ENCODE results near the gene TGFB2.
A peak's percentile ranks its signal among the peaks of the same experiment; 100 is the strongest.

Gene TGFB2

GRCh38 chr1:218361298-218362065 is 16.3 kb downstream of the TGFB2 start:
- DNase-seq = peak in 1 of 58 donors; percentile 9

- DNase-seq = no peak
These were observed 17.4 kb downstream of the TGFB2 start for GRCh38 chr1:218362418-218363076.

GRCh38 chr1:218363141-218363540 is 18.0 kb downstream of the TGFB2 start:
- DNase-seq = no peak

- DNase-seq = no peak
These were observed 19.0 kb downstream of the TGFB2 start for GRCh38 chr1:218364028-218364710.

GRCh38 chr1:218365226-218365999 is 20.3 kb downstream of the TGFB2 start:
- peak in 21 of 58 donors; percentile 7 to 50 (median 25) for DNase-seq

GRCh38 chr1:218366322-218367052 is 21.4 kb downstream of the TGFB2 start:
- DNase-seq = no peak

- no peak for DNase-seq
These were observed 22.0 kb downstream of the TGFB2 start for GRCh38 chr1:218367118-218367517.

- DNase-seq = no peak
These were observed 23.6 kb downstream of the TGFB2 start for GRCh38 chr1:218368686-218369085.

GRCh38 chr1:218369688-218370511 is 24.8 kb downstream of the TGFB2 start:
- no peak for DNase-seq

GRCh38 chr1:218371927-218372672 is 27.0 kb downstream of the TGFB2 start:
- peak in 19 of 58 donors; percentile 7 to 78 (median 31) for DNase-seq

- no peak for DNase-seq
These were observed 29.5 kb downstream of the TGFB2 start for GRCh38 chr1:218374401-218375353.

GRCh38 chr1:218376722-218377121 is 31.6 kb downstream of the TGFB2 start:
- no peak for DNase-seq

GRCh38 chr1:218377143-218377660 is 32.1 kb downstream of the TGFB2 start:
- DNase-seq = no peak

GRCh38 chr1:218380125-218380977 is 35.2 kb downstream of the TGFB2 start:
- DNase-seq = peak in 5 of 58 donors; percentile 10 to 52 (median 15)

GRCh38 chr1:218382261-218382660 is 37.1 kb downstream of the TGFB2 start:
- no peak for DNase-seq

- DNase-seq = no peak
These were observed 37.9 kb downstream of the TGFB2 start for GRCh38 chr1:218383051-218383450.

- no peak for DNase-seq
These were observed 38.5 kb downstream of the TGFB2 start for GRCh38 chr1:218383681-218384080.

Measured in anterior cingulate cortex (tissue), 58 donors.